WERI-Rb-1 (cell line): ENCODE measurements around the gene ATRNL1.

ENCODE experiments used
- DNase-seq: peaks from one replicate; pipeline ENCODE4 v3.0.0-alpha.2; 2020
- H3K27ac ChIP-seq: fragments of 250-450 bp; sonication (Bioruptor Pico); 2 replicates; pipeline ENCODE4 v1.5.1; 2020; ENCODE audit warnings: mild to moderate bottlenecking, moderate library complexity
- H3K27me3 ChIP-seq: fragments of 250-450 bp; sonication (Bioruptor Pico); 2 replicates; pipeline ENCODE4 v1.5.1; 2021; ENCODE audit warnings: mild to moderate bottlenecking, low read depth, moderate library complexity; ENCODE audit not compliant: insufficient read depth, severe bottlenecking
- H3K36me3 ChIP-seq: fragments of 250-450 bp; sonication (Bioruptor Pico); 2 replicates; pipeline ENCODE4 v1.5.1; 2020; ENCODE audit warnings: mild to moderate bottlenecking, moderate library complexity
- H3K4me3 ChIP-seq: 2 replicates; pipeline ENCODE4 v1.5.1; 2011; ENCODE audit warnings: low read depth, mild to moderate bottlenecking, control low read depth, low read length
- H3K9me3 ChIP-seq: fragments of 250-450 bp; sonication (Bioruptor Pico); 2 replicates; pipeline ENCODE4 v1.5.1; 2021; ENCODE audit warnings: mild to moderate bottlenecking, moderate library complexity; ENCODE audit not compliant: severe bottlenecking
- TF ChIP-seq, protein P1 (sequence below): IDR thresholded peaks from 2 replicates; pipeline ENCODE4 v1.5.1; 2011; ENCODE audit warnings: low read depth, mild to moderate bottlenecking, control low read depth, inconsistent platforms, low read length

ATRNL1 gene

DNA sequence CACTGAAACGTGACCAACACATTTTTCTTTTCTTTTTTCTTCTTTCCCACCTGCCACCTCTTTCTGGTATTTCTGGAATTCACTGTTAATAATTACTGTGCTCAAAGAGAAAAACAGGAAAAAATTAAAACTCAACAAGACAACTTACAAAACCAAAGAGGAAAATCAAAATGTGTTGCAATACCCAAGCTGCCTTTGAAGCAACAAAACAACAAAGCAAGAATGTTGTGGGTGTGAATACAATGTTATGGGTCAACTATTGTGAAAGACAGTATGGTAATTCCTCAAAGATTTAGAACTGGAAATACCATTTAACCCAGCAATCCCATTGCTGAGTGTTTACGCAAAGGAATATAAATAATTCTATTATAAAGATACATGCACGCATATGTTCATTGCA is 764.7 kb downstream of the ATRNL1 start:
- Histone ChIP-seq H3K9me3 (peaks cover 3% of the 10 kb centered on the region), H3K27ac (no peak overlapping the region), H3K4me3 (no peak overlapping the region), H3K36me3 (no peaks in the 10 kb centered on the region), H3K27me3 (no peaks in the 10 kb centered on the region)
- DNase-seq, result no peak
- TF ChIP-seq, protein P1, sequence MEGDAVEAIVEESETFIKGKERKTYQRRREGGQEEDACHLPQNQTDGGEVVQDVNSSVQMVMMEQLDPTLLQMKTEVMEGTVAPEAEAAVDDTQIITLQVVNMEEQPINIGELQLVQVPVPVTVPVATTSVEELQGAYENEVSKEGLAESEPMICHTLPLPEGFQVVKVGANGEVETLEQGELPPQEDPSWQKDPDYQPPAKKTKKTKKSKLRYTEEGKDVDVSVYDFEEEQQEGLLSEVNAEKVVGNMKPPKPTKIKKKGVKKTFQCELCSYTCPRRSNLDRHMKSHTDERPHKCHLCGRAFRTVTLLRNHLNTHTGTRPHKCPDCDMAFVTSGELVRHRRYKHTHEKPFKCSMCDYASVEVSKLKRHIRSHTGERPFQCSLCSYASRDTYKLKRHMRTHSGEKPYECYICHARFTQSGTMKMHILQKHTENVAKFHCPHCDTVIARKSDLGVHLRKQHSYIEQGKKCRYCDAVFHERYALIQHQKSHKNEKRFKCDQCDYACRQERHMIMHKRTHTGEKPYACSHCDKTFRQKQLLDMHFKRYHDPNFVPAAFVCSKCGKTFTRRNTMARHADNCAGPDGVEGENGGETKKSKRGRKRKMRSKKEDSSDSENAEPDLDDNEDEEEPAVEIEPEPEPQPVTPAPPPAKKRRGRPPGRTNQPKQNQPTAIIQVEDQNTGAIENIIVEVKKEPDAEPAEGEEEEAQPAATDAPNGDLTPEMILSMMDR, result no peak

DNA sequence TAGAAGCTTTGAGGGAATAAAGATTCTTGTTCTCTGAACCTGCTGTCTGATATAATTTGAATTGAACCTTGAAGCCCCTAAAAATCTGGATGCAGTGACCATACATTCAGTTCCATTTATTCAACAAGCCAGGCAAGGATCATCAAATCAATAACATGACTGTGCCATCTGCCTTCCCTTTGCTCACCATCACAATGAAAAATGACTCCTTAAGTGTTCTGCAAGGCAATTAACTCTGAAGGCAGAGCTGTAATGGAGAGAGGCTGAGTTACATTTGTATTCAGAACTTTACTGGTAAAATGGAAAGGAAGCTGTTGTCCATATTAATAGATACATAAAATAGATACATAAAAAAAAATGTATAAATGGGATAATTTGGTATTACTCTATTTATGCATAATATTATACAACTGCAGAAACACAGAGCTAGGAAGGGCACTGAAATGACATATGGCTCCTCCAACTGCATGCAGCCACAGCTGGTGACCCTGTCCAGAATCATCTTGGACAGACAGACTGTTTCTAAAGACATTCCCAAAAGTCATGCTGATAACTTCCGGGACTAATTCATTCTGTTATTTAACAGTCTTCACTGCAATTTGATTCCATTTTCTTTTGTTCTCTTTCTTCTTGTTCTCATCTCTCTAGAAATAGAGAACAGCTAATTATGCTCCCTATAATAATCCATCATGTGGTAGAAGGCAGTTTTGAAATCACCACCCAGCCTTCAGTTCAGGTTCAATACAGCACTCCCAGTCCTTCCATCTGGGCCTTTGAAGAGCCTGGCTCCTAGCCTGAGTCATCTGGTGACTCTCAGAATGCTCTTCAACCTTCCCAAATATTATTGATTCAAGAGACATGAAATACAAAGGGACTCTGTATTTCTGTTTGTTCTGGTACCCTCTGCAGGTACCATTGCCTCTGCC is 767.3 kb downstream of the ATRNL1 start:
- DNase-seq, result no peak
- no peaks in the 10 kb centered on the region for H3K36me3 ChIP-seq
- no peak overlapping the region for H3K4me3 ChIP-seq
- H3K27me3 ChIP-seq, result no peaks in the 10 kb centered on the region
- H3K27ac ChIP-seq, result no peak overlapping the region
- TF ChIP-seq, protein P1, result no peak
- H3K9me3 ChIP-seq, result peaks cover 3% of the 10 kb centered on the region

DNA sequence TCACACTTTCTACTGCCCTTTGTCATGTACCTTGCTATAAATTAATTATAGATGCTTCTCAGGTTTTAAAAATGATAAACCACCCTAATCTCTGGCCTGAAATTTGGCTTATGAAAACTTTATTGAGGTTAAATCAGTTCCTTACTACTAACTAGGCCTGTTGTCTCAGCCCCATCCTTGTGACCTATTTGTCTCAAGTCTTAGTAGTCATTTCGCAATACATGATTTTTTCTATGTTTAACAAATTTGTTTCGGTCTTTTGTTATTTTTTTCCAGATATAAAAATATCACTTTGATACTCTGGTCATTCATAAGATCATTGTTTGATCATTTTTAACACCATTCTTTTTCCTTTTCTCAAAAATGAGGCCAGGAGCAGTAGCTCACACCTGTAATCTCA is 768.3 kb downstream of the ATRNL1 start:
- TF ChIP-seq, protein P1, result no peak
- Histone ChIP-seq H3K36me3 (no peaks in the 10 kb centered on the region), H3K9me3 (peaks cover 3% of the 10 kb centered on the region), H3K4me3 (no peak overlapping the region), H3K27ac (no peak overlapping the region; the same call in 1 of the 2 replicates), H3K27me3 (no peaks in the 10 kb centered on the region)
- DNase-seq, result no peak

DNA sequence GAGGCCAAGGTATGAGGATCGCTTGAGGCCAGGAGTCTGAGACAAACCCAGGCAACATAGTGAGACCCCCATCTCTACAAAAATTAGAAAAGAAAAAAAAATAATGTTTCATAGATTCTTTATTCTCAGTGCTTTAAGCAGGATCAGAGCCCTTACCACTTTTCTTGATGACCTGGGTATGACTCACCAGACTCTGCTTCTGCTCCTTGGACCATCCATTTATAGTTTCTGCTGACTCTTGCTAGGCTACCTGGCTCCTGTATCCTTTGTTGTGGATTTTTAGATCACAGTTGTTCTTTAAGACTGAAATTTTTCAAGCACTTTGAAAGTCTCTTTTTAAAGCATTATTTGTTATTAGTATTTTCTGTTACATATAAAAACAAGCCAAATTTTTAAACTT is 768.7 kb downstream of the ATRNL1 start:
- no peaks in the 10 kb centered on the region for H3K27me3 ChIP-seq
- TF ChIP-seq, protein P1, result no peak
- peaks cover 3% of the 10 kb centered on the region for H3K9me3 ChIP-seq
- DNase-seq, result no peak
- no peak overlapping the region for H3K27ac ChIP-seq
- H3K36me3 ChIP-seq, result no peaks in the 10 kb centered on the region
- H3K4me3 ChIP-seq, result no peak overlapping the region

DNA sequence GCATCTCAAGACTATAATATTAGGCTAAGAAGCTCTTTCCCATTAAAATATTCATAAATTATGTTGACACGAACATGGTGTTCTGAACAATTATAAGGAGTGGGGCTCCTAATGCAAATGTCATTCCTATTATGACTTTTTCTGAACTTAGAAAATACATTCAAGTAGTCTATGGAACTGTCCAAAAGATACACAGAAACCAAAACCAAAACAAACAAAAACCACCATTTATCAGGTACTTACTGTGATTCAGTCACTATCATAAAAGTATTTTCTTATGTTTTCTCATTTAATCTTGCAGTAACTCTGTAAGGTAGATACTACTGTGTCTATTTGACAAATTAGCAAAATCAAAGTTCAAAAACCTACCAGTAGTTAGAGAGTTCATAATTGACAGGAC is 773.0 kb downstream of the ATRNL1 start:
- no peaks in the 10 kb centered on the region for H3K27me3 ChIP-seq
- no peak for DNase-seq
- TF ChIP-seq, protein P1, result no peak
- no peak overlapping the region for H3K27ac ChIP-seq
- H3K9me3 ChIP-seq, result no peaks in the 10 kb centered on the region
- no peaks in the 10 kb centered on the region for H3K36me3 ChIP-seq
- H3K4me3 ChIP-seq, result no peak overlapping the region
